Right renal pelvis (tissue), 4 donors: ENCODE measurements around the gene RNLS. TPM values are rescaled to one million over a fixed set of nuclear protein-coding genes. Genes with fewer than 3 reads are reported as not detected.
"Not testable (repeated sequence)": the region's sequence is repeated elsewhere in the genome, so short reads cannot be mapped to it uniquely, and the experiment has no call there.

Source experiments
- DNase-seq, 4 donors: peaks; one replicate each; pipeline ENCODE4 v3.0.0-alpha.2; 2013; ENCODE audit warnings: low read depth in 4 of 4, low spot score in 3 of 4, missing footprints in 1 of 4
- polyA plus RNA-seq, 4 donors: library from polyadenylated mRNA; unstranded; fragments of 120-200 nt; gene quantifications; one replicate each; pipeline ENCODE4 v1.2.1, GENCODE V29; 2013; ENCODE audit not compliant: insufficient read length in 4 of 4

Gene RNLS
- polyA plus RNA-seq, 4 donors: 16.7 to 18.8 (median 17.8) TPM

GRCh38 chr10:88315755-88316154, 267.4 kb downstream of the RNLS start:
- DNase-seq: no peak

GRCh38 chr10:88314362-88314761, 268.8 kb downstream of the RNLS start:
- no peak for DNase-seq

- DNase-seq: no peak
These were observed 269.2 kb downstream of the RNLS start for GRCh38 chr10:88313878-88314277.

- no peak for DNase-seq
These were observed 270.3 kb downstream of the RNLS start for GRCh38 chr10:88312855-88313254.

- no peak for DNase-seq
These were observed 271.9 kb downstream of the RNLS start for GRCh38 chr10:88311264-88311663.

- no peak for DNase-seq
These were observed 273.8 kb downstream of the RNLS start for GRCh38 chr10:88309365-88309764.

- DNase-seq: not testable (repeated sequence)
These were observed 274.8 kb downstream of the RNLS start for GRCh38 chr10:88308361-88308760.

GRCh38 chr10:88299787-88300186, 283.3 kb downstream of the RNLS start:
- DNase-seq: no peak

GRCh38 chr10:88297103-88297502, 286.0 kb downstream of the RNLS start:
- no peak for DNase-seq

GRCh38 chr10:88293651-88294230, 289.4 kb downstream of the RNLS start:
- no peak for DNase-seq

GRCh38 chr10:88293073-88293472, 290.0 kb downstream of the RNLS start:
- DNase-seq: no peak

- DNase-seq: no peak
These were observed 291.0 kb downstream of the RNLS start for GRCh38 chr10:88292185-88292514.

- DNase-seq: no peak
These were observed 291.6 kb downstream of the RNLS start for GRCh38 chr10:88291289-88292184.

GRCh38 chr10:88289342-88289741, 293.8 kb downstream of the RNLS start:
- DNase-seq: no peak

- DNase-seq: no peak
These were observed 294.6 kb downstream of the RNLS start for GRCh38 chr10:88288320-88289059.

GRCh38 chr10:88286030-88286429, 297.1 kb downstream of the RNLS start:
- no peak for DNase-seq

GRCh38 chr10:88281592-88282347, 301.3 kb downstream of the RNLS start:
- DNase-seq: no peak

- no peak for DNase-seq
These were observed 302.6 kb downstream of the RNLS start for GRCh38 chr10:88280518-88280917.

GRCh38 chr10:88278912-88279311, 304.2 kb downstream of the RNLS start:
- DNase-seq: no peak

GRCh38 chr10:88276945-88277344, 306.2 kb downstream of the RNLS start:
- DNase-seq: not testable (repeated sequence)

- DNase-seq: no peak
These were observed 308.8 kb downstream of the RNLS start for GRCh38 chr10:88274286-88274685.
